ENCODE results near the gene HOMER3.

Gene HOMER3

GRCh38 chr19:18900700-18901481 lies 40.1 kb downstream of the HOMER3 start:
- no peak for DNase-seq

- no peak for DNase-seq
Measured at GRCh38 chr19:18899624-18900560, 41.1 kb downstream of the HOMER3 start.

- DNase-seq = no peak
Measured at GRCh38 chr19:18898607-18899408, 42.2 kb downstream of the HOMER3 start.

- no peak for DNase-seq
Measured at GRCh38 chr19:18898081-18898606, 42.9 kb downstream of the HOMER3 start.

GRCh38 chr19:18897094-18898029 lies 43.7 kb downstream of the HOMER3 start:
- DNase-seq = no peak

- no peak for DNase-seq
Measured at GRCh38 chr19:18896421-18896841, 44.6 kb downstream of the HOMER3 start.

- no peak for DNase-seq
Measured at GRCh38 chr19:18895824-18896341, 45.1 kb downstream of the HOMER3 start, which contains the start of gene CERS1. Gene CERS1 (minus strand): TSS chr19:18896158. CDS start chr19:18896072, 86 bp downstream.

GRCh38 chr19:18895038-18895823 lies 45.8 kb downstream of the HOMER3 start:
- DNase-seq = no peak

- DNase-seq = no peak
Measured at GRCh38 chr19:18894254-18895037, 46.6 kb downstream of the HOMER3 start.

- no peak for DNase-seq
Measured at GRCh38 chr19:18893587-18894253, 47.3 kb downstream of the HOMER3 start.

- DNase-seq = no peak
Measured at GRCh38 chr19:18889949-18890745, 50.9 kb downstream of the HOMER3 start.

- no peak for DNase-seq
Measured at GRCh38 chr19:18886972-18887371, 54.0 kb downstream of the HOMER3 start.

- no peak for DNase-seq
Measured at GRCh38 chr19:18883526-18884304, 57.3 kb downstream of the HOMER3 start.

GRCh38 chr19:18881491-18881890 lies 59.5 kb downstream of the HOMER3 start:
- no peak for DNase-seq

GRCh38 chr19:18879579-18880373 lies 61.2 kb downstream of the HOMER3 start:
- no peak for DNase-seq
